NCI-H1092 (cell line): ENCODE results near the gene SGCG.

ENCODE experiments used
- DNase-seq: peaks from one replicate; lab custom pipeline; 2025; lab: John Stamatoyannopoulos, UW

SGCG gene

DNA sequence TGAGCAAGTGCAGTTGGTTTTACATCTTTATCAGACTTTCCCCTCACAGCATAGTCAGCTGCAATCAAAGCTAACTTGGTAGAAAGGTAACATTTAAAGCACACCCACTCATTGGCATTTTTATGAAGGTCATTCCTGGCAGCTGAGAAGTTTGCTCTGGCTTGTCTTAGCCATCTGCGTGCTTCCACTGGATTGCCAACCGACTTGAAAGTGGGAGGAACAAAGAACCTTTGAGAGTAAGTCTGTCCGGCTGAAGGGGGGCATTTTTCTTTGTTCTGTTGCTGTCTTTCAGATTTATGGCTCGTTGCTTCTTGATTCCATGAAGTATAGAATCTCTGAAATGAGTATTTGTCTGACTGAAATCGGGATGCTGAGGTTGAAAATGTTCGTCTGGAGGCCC, 149.6 kb downstream of the SGCG start:
- no peak for DNase-seq

DNA sequence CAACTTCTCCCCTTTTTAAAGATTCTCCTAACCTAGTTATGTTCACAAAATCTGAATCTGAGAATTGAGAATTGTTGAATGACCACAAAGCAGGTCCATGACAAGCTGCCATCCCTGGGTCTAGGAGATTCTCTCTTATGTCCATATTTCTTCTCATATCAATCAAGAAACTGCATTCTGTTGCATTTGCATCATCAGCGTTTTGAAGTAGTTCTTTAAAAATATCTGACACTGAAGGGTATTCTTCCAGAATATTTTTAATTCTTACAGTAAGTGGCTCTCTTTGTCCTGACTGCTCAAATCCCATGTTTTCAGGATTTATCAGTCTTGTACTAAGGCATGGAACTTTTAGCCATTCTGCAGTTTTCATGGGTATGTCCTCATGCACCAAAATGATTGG, 158.4 kb downstream of the SGCG start:
- no peak for DNase-seq

DNA sequence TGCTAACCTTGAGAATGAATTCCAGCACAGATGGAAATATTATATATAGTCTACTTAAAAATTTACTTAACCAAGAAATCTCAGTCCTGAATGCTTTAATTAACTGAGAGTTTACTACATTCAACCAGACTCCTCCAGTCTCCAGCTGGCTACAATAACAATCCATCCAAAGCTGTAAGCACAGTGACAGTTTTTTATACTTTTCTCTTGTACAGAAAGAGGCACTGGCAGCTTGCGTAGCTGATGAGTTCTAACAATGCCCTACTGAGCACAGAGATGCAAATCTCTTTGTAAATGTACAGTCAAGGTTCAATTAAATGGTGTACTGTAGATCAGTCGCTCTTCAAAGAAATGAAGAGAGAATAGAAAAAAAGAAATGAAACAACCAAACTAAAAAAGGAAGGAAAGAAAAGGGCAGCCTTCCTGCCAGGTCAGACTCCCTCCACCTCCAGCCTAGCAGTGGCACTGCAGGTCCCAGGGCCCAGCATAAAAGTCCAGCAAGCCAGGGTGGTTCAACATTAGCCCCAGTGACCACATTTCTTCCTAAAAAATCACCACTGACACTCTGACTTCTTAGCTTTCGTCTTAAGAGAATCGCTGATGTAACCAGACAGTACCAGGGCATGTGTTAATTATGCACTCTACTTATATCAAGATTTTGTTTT, 164.3 kb downstream of the SGCG start:
- DNase-seq: no peak

DNA sequence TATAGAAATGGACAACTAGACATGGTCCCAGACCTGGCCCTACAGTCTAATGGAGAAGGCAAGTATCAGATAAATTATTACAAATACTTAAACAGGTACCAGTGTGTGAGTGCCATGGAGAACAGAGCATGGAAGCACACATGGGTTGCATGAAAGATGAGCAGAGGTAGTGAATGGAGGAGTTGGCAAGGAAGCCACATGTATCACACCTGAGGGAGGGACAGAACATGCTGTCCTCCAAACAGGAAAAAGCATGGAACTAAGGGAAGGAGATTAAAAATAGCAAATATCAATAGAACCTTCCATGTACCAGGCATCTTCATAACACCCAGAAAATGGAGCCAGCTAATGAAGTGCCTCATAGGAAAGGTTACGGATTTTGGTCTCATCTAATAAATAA, 166.8 kb downstream of the SGCG start:
- no peak for DNase-seq

DNA sequence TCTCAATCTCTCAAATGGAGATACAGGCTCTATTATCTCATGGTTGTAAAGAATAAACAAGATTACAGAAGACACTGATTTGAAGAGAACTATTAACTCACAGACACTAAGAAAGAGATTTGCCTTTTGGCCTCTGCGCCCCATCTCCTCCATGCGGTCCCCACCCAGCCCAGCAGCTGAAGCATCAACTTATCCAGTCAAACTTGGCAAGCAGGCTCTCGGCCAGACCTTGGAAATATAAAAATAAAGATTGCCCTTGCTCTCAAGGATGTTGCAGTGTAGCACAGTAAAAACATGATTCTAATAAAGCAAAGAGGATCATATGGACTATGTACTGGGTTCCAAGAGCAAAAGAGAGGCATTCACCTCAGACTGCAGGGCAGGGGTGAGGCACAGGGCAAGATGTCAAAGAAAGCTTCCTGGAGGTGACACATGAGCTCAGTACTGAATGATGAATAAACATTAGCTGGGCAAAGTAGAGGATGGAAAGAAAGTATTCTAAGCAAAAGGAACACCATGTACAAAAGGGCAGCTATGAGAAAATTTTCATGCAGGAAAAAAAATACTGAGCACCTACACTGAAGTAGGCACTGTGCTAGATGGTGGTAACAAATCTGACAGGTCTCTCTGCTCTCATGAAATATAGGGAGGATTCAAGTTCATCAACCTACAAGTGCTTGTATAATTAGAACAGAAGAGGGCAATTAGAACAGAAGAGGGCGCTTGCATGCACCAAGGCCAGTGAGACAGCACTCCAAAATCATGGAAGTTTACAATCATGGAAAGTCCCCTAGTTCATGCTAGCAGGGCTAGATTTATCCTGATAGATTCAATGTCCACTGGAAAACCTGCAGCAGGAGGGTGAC, 167.7 kb downstream of the SGCG start:
- no peak for DNase-seq

DNA sequence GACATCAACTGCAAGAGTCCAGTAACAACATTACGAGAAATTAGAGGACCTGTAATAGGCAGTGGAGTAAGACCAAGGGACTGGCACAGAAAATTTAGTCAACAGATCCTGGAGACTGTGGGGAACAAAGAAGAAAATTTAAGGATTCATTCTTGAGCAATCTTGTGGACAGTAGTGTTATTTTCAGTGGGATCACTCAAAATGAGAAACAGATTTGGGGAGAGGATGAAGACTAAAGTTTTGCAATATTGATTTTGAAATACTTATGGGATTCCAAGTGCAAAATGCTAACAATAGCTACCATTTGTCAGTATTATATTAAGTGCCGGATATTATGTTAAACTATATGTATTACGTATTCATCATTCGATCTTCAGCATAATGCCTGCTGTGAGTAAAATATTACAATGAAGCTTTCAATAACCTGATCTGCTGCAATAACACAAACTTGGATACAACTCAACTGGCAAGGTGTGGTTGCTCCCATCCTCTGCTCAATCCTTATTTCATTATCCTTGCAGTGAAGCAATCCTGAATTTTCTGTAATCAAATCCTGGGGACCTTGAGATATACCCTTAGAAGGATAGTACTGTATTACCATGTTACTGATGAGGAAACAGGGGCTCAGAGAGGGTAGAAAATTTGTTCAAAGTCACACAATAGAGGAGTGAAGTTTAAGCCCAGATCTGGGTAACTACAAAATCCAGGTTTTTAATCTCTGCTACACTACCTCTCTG, 168.6 kb downstream of the SGCG start:
- DNase-seq: no peak

DNA sequence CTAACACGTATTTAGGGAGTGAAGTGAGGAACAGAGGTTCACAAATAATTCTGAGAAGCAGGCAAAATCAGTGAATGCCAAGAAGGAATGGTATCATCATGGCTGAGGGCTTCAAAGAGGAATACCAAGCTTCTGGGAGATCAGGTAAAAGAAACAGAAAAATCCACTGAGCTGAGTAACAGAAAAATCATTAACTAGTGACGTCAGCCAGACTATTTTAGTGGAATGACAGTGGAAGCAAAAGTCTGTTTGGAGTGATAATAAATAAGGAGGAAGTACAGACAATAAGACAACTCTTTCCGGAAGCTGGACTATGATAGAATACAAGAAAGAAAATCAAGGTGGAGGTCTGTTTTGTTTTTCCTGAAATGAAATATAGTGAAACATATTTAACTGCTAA, 169.2 kb downstream of the SGCG start:
- DNase-seq: no peak

DNA sequence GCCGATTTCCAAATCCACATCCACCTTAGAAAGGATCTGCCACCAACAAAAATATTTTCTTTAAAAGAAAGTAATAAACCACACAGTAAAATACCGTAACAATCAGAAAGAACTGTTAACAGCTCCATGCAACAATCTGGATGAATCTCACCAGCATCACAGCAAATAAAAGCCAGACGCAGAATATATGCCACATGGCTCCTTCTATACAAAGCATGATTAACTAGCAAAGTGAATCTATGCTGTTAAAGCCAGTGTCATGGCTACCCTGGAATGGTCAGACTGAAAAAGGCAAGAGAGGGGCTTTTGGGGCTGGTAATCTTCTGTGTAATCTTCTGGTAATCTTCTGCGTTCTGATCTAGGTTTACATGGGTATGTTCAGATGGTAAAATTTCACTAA, 171.4 kb downstream of the SGCG start:
- no peak for DNase-seq

DNA sequence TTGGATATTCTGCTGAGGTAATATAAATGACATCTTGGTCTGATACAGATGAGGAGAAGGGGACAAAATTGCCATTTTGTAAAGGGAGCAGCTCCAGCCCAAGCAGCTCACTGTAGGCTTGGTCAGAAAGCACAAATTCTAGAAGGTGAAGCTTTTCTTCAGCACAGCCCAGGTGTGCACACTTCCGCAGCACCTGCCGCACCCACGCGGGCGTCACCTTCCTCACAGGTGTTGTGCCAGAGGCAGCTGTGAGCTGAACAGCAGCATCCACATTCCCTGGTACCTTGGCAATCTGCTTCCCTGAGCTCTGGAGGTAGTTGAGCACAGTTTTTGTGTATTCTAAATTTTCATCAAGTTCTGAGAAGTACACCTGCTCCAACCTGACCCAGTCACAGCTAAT, 173.7 kb downstream of the SGCG start:
- no peak for DNase-seq

DNA sequence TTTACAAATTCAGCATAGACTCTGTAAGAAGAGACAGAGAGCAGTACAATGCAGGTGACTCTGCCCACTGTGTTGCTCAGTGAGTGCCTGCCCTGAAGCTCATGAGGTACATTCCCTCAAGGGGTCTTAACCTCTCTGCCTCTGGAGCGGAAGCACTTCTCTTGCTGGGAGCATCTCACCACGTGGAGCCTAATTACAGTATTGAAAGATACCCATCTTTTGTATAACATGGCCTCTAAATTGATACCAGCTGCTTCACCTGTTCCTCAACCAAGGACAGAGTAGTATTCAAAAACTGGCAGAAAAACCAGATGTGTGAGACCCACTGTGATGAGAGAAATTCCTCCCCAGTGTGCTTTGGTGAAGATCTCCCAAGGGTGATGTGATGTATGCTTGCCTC, 175.6 kb downstream of the SGCG start:
- no peak for DNase-seq

DNA sequence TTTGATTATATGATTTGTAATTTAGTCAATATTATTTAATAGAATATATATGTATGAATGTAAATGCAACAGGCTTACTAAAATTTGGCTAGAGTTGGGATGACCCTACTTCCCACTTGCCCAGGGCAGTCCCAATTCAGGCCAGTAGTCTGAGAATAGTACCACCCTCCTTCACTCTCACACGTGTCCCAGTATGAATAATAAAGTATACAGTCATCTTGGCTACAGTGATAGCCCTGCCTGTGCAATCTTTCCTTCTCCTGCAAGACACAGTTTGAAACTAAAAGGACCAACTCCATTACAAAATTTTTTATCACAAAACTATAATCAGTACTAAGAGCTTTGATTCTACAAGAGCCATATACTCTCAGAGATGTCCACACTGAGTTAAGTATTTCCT, 176.6 kb downstream of the SGCG start:
- no peak for DNase-seq

DNA sequence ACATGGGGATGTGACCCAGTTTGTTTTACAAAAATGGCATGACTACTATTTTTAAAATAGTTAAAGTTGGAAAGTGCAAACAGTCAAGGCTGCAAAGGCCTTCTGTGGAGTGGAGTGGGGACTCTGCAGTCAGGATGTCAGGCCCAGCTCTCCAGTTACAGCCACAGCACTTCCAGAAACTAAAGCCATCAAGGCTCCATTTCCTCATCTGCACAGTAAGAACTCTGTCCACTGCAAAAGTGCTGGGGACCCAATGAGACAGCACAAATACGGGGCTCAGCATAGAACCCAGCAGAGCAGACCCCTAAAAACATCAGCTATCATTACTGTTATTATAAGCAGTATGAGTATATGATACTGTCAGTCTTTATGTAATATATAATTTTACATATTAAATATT, 179.1 kb downstream of the SGCG start:
- DNase-seq: no peak

DNA sequence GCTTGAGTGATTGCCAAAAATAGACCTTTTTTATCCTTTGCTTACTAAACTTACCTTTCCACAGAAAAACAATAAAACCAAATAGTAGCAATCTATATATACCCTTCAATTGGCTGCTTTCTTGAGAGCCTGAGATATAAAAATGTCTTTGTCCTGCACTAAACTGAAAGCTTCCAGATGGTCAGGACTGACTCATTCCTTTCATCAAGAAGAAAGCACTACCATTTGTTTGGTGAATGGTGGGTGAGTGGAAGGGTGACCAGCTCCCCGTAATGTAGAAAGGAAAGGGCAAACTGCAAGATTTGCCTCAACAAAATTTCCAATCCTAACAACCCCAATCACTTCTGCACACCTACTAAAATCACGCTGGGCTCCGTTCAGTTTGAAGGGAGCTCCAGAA, 184.9 kb downstream of the SGCG start:
- no peak for DNase-seq

DNA sequence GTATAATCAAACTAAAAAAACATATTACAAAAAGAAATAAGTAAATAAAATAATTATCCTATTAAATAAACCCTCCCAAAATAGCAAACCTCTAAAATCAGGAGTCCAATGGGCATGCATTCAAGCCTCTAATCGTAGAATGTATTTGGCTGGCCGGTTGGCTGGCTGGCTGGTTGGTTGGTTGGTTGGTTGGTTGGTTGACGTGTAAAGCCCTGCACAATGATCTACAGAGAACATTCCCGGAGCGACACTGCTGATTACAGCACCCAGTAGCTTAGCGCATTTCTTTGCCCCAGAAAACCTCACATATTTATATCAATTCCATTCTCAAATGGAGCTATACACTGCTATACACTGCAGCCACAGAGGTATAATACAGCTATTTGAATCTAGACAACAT, 187.1 kb downstream of the SGCG start:
- DNase-seq: no peak

DNA sequence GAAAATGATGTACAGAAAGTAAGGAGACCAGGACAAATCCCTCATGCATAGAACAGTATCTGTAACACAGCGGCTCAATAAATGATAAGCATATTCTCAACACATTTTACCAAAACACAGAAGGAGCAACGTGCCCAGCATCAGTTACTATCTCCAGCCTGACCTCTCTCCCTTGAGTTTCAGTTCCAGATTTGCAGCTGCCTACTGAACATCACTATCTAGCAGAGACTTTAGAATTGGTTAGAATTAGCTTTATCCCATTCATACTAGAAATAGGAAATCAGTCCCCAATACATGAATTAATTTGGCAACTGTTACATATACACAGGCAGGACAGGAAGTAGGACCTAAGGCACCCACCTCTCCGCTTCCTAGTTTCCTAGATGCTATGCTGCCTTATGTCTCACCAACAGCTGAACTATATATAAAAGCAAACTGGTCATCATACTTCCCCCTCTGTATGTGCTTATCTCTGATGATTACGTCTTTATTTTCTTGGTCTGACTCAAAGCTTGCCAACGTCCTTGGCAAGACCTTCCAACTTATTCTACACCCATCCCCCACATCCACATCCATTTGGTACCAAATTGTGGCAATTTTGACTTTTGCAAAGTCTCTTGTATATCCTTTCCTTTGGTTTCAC, 191.6 kb downstream of the SGCG start:
- no peak for DNase-seq
